HG02884 (cell line): ENCODE measurements around the gene TGM3.

Source experiments
- ATAC-seq: cut with Tn5 transposase; IDR thresholded peaks from one replicate; pipeline ENCODE4 v1.9.1; 2021; ENCODE audit warnings: mild to moderate bottlenecking, moderate library complexity; ENCODE audit not compliant: unreplicated experiment

The TGM3 gene

DNA sequence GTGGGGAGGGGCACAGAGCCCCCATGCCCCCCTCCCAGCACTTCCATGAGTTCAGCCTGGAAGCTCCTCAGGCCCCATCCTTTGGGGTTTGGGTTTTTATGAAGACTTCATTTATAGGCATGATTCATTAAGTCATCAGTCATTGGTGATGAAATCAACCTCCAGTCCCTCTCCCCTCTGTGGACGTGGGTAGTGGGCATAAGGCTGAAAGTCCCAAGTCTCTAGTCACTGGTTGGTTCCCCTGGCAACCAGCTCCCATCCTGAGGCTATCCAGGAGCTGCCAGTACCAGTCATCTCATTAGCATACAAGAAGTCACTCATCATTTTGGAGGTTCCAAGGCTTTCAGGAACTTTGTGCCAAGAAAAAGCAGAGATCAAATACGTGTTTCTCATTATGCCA lies 9.2 kb downstream of the TGM3 start:
- no peak for ATAC-seq

- ATAC-seq, result no peak
Measured at GRCh38 chr20:2305479-2305878, 9.7 kb downstream of the TGM3 start.

DNA sequence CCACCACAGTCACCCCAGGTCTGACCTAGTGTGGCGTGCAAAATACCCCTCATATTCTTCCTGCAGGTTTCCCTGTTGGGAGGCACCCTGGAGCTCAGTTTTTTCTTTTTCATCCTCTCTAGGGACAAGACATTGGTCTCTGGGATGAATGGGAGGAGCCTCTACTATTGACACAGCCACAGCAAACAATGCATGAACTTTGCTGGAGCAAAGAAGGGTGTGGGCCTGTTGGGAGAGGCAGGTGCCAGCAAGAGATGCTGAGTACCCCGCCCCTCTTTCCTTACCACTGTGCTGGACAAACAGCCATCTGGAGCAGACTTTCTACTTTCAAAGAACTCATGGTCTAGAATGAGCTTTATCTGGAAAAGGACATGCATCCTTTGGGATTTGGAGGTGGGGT lies 10.1 kb downstream of the TGM3 start:
- ATAC-seq, result no peak

DNA sequence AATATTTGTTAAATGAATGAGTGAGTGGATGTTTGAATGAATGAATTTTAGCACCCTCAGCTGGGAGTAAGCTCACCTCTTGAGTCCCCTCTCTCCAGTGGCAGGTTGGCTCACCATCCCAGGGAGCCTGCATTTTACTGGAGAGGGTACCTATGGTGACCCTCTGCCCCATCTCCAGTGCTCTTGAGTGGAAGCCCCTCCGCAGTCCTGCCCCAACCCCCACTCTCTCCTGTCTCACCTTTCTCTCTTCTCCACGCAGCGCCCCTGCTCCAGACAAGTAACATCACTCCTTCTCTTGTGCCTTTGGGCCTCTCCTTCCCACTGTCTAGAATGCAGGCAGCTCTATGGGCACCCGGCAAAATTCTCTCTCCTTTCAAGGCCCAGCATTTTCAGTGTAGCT lies 11.3 kb downstream of the TGM3 start:
- ATAC-seq, result no peak

DNA sequence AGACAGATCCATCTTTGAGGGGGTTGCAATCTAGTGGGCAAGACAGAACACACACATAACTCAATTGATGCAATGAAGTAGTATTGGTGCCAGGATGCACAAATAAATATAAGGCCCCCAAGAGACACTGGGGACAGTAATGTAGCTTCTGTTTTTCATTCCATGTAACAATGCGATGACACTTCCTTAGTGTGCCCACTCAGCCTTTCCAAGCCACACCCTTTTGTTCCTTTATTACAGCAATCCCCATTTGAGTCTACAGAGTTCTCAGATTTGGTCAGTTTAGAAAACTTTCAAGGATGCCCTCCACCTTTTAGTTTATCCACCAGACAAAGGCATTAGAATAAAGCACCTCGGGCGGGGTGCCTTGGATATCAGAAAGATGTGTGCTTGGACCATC lies 15.5 kb downstream of the TGM3 start:
- ATAC-seq, result no peak

GRCh38 chr20:2312876-2313275 lies 17.1 kb downstream of the TGM3 start:
- no peak for ATAC-seq

DNA sequence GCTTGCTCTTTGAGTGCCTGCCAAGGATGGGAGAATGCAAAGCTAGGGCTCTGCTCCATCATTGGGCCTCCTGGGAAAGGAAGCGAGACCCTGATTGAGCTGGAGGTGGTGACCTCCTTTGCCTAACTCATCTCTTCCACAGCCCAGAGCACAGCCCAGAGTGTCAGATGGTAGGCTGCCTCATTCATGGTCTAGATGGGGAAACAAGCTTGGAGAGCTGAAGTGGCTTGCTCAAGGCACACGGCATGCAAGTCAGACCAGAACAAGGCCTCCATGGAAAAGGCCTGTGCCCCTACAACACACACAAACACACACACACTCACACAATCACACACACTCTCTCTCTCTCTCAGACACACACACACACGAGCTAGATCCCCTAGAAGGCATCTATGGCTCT lies 17.5 kb downstream of the TGM3 start:
- ATAC-seq, result no peak

DNA sequence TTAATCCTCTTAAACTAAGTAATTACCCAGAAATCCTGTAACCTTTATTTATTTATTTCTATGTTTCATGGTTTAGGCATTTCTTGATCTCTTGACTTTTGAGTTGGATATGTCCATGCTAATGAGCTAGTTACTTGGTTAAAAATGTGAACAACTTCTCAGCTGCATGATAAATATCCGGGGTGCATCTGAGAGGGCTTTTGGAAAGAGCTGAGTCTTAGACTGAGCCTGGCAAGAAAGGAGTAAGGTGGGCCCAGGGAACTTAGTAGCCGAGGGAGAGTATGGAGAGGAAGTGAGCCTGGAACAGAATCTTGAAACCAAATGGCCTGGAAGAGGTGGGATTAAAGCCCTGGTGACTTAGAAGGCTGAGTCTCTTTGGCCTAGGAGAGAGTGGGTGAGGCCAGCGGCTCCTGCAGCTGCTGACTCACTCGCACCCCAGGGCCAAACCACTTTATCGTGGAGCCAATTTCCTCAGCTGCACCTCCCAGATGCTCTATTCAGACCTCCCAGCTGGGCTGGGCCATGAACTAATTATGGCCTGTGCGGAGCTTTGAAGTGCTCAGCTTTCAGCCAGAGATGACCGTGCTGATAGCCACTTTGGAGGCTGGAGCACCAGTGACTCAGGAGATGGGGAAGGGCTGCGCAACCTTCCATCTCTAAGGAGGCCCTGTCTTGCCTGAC lies 19.1 kb downstream of the TGM3 start:
- ATAC-seq, result no peak

GRCh38 chr20:2315440-2315778 lies 19.6 kb downstream of the TGM3 start:
- no peak for ATAC-seq

GRCh38 chr20:2316847-2317495 lies 21.2 kb downstream of the TGM3 start:
- ATAC-seq, result no peak

DNA sequence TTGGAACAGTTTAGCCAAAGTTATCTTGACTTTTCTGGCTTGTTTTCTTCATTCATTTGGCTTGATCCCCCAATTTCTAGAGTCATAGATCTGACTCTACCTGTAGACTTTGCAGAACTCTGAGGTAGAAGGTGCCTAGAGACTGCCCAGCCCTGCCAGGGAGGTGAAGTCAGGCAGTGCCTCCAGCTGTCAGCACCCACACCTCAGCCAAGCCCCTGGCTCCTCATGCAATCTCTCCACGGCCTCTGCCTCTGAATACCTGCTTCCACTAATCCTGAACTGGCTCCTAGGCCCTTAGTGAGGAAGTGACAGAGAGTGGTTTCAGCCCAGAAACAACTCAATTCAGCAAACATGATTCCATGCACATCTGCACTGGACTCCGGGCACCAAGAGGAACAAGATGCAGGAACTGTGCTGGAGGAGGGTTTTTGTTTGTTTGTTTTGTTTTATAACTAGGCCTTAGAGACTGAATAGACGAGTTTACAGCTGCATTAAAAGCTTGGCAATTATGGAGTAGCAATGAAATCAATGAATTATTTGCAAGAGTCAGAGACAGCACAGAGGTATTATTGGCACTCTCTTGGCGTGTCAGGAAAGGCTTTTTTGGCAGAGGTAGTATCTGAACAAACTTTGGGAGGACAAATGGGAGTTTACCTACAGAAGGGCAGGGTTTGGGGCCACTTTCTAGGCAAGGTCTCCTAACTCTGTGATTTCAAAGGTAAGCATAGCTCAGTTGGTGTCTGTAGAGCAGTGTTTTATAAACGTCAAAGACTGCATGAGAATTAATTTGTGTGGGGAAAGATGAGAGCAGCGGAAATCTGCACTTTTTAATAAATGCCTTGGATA lies 25.2 kb downstream of the TGM3 start:
- ATAC-seq, result no peak

DNA sequence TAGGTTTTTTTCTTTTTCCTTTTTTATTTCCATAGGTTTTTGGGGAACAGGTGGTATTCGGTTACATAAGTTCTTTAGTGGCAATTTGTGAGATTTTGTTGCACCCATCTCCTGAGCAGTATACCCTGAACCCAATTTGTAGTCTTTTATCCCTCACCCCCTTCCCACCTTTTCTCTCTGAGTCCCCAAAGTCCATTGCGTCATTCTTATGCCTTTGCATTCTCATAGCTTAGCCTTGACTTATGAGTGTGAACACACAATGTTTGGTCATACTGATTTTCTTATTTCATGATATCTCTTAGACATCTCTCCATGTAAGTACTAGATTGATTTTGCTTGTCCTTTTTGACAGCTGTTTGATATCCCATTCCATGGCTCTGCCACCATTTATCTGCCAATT lies 27.2 kb downstream of the TGM3 start:
- ATAC-seq, result no peak

DNA sequence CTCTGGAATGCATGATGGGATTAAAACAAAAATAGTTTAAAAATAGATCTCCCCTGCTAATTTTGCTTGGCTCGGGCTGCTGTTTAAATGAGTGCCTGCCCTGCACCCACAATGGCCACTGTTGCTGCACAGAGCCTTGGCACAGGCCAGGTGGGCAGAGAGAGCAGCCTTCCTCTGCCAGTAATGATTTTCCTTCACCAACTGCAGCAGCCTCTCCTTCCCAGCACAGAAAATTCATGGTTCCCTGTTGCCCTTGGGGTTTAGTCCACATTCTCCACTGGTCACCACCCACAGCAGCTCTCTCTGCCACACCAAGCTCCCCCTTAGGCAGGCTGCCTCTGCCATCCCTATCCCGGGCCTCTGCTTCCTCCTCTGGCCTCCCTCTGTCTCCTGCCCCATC lies 30.2 kb downstream of the TGM3 start:
- ATAC-seq, result no peak

DNA sequence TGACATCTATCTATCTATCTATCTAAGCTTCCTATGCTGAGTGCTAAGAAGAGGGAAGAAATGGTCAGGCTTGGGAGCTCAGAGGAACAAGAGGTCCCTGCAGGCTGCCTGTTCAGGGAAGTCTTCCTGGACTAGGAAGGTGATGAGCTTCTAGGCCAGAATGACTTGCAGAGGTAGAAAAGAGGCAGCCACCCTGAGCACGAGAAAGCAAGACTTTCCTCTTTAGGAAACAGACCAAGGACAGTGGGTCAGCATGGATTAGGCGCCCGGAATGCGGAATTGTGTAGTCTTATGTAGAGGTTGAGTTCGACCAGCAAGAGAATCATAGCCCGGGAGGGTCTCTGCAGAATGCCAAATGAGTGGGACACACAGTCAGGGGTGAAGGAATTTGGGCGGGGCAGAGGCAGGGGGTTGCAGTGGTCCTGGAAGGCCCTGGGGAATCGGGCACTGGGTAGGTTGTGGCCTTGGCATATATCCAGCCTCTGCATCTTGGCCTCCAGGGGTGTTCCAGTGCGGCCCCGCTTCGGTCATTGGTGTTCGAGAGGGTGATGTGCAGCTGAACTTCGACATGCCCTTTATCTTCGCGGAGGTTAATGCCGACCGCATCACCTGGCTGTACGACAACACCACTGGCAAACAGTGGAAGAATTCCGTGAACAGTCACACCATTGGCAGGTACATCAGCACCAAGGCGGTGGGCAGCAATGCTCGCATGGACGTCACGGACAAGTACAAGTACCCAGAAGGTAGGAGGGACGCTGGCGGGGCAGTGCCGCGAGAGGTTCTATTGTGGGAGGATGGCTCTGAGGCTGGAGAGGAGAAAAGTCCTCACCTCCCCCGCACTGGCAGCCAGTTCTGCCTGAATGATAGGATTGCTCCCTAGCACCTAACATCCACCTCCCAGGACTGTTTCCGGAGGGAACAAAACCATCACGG lies 32.1 kb downstream of the TGM3 start:
- ATAC-seq, result no peak

- ATAC-seq, result no peak
Measured at GRCh38 chr20:2329286-2329685, 33.5 kb downstream of the TGM3 start.

DNA sequence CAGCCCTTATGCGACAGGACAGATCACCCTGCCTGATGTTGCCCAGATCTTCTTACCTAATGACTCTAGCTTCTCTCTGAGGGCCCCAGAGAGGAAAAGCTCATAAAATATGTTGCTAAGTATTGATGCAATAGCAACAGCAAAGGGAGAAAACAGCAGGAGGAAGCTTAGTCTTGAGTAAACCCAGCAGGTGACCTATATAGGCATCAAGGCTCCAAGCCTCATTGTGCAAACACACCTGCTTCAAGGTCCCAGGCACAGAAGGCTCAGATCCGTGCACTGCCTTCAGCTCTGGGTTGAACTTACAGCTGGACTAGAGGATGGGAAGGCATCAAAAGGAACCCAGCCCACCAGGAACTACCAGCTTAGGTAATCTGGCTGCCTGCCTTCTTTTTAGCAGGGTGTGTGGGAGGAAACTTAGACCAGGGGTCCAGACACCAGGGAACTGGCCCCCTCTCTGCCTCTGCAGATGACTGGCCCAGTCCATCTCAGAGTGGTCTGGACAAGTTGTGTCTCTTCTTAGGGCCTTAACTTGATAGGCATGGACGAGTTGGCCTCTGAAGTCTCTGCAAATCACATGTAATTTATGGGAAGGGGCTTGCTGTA lies 34.4 kb downstream of the TGM3 start:
- no peak for ATAC-seq

DNA sequence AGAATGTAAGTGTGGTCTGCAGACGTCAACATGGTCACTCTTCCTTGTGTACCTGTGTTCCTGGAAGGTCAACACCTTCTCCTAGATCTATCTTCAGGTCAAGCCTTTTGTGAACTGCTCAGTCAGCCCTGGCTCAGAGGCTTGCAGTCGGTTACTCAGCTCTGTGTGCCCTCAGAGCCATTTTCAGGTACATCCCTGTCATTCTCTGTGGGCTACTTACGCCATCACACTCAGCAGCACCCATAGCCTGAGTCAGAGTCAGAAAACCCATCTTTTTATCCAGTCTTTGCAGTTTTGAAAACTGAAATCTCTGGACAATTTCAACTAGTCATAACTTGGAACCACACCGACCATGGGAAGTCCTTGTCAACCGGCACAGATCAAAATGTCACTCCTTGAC lies 35.3 kb downstream of the TGM3 start:
- no peak for ATAC-seq

DNA sequence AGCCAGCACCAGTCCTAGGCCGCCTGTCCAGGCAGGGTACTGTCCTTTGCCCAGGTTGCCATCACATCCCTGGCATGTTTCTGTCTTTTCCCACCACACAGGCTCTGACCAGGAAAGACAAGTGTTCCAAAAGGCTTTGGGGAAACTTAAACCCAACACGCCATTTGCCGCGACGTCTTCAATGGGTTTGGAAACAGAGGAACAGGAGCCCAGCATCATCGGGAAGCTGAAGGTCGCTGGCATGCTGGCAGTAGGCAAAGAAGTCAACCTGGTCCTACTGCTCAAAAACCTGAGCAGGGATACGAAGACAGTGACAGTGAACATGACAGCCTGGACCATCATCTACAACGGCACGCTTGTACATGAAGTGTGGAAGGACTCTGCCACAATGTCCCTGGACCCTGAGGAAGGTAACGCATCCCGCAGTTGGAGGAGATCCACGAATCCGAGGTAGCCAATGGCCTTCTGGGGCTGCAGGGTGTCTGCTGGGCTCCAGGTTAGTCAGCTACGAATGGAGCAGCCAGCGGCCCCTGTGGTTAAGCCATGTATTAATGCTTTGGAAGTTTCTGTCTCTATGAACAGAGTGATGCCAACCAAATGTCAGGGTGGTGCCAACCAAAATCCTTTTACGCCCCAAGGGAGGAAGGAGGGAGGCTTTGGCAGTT lies 36.2 kb downstream of the TGM3 start:
- ATAC-seq, result no peak

DNA sequence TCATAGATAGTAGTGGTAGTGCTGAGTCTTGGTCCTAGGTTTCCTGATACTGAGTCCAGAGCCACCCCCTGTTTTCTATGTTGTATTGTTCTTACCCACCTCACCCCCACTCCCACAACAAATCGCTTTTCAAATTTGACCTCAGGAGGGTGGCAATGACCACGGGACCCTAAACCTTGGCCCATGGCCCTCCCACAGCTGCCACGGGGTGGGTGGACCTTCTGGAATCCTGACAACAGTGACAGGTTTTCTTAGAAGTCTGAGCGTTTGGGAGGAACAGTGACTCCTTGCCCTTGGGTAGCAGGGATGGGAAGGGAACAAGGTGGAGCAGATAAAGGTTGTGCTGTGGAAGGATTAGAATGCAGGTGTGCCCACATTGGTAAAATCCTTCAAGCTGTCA lies 36.9 kb downstream of the TGM3 start:
- ATAC-seq, result no peak

- no peak for ATAC-seq
Measured at GRCh38 chr20:2333821-2334220, 38.0 kb downstream of the TGM3 start.
